Measurements from ENCODE around the gene PTTG2.

PTTG2 gene

GRCh38 chr4:38008571-38009021 lies 48.4 kb downstream of the PTTG2 start:
- DNase-seq (ENCODE audit: low read depth in 2 of 2): no peak

DNA sequence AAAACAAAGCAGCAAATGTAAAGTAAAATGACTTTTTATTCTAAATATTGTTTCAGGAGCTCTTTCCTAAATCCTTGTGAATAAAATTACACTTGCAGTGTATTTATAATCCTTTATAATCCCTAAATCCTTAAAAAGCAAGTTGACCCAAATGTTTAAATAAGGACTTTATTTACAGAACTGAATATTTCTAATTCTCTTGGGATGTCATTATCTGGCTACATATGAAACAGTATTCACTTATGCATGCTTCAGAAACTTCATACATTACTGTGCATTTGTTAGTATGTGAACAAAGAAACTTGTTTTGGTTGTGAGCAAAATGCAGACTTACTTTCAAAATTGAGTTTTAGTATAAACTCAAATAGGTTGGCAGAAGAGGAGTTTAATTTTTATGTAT lies 49.2 kb downstream of the PTTG2 start:
- no peak for DNase-seq (ENCODE audit: low read depth in 2 of 2)

GRCh38 chr4:38009949-38010348 lies 49.8 kb downstream of the PTTG2 start:
- no peak for DNase-seq (ENCODE audit: low read depth in 2 of 2)

Data from stimulated activated CD8-positive, alpha-beta memory T cell treated with anti-CD3 and anti-CD28 coated beads, Interleukin-2, amount 100 ng/mL, for 48 hours (primary cell).